ENCODE results near the gene SIVA1. TPM values are rescaled to one million over a fixed set of nuclear protein-coding genes. Genes with fewer than 3 reads are reported as not detected.
A peak's percentile ranks its signal among the peaks of the same experiment; 100 is the strongest.

The SIVA1 gene
- total RNA-seq, 1 donor from 2014 or later, result 117 TPM

DNA sequence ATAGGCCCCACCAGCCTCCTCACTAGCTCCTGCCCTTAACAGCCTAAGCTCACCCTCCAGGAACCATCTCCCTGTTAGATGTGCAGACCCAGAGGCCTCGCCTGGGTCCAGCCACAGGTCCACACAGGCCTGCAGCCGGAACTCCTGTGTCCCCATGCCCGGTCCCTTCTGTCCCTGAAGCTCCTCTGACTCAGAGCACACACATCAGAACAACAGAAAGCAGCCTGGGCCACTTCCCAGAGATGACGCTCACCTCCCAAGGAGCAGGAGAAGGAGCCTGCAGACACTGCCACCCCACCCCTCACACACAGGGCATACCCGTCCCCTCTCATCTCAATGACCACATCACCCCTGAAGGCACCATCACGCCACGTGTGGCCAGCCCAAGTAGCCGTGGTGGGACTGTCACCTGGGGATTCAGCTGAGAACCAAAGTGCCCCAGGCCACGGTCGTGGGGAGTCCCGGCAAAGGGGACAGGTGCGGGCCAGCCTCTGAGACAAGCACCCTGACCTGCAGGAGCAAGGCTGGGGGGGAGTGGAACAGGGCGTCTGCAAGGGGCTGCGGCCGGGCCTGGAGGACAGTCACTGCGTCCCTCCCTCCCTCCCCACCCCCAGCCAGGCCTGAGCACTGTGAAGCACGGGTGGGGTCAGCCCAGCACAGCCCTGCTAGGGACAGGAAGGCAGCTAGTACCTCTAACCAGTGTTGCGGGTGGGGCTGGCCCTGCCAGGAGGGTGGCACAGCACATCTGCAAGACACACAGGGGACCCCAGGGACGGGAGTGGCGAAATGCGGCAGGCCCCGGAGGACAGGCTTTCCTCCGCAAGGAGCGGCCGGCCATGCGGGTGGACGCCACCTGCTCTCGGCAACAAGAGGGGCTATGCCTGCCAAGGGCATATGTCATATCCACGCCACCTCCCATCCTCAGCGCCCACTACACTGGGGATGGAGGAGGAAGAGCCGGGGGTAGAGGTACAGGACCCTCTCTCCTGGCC, 37.1 kb downstream of the SIVA1 start:
- H3K27me3 Mint-ChIP-seq, result no peaks in the 10 kb centered on the region
- no peaks in the 10 kb centered on the region for H3K9me3 Mint-ChIP-seq
- no peak overlapping the region for H3K4me3 Mint-ChIP-seq
- intact Hi-C loops (cut with micrococcal nuclease), result no loop called here
- no peak overlapping the region for H3K27ac Mint-ChIP-seq
- peaks cover 23% of the 10 kb centered on the region for H3K36me3 Mint-ChIP-seq (ENCODE audit: low read depth)
- DNase-seq, result no peak
- peaks cover 24% of the 10 kb centered on the region for H3K4me1 Mint-ChIP-seq

DNA sequence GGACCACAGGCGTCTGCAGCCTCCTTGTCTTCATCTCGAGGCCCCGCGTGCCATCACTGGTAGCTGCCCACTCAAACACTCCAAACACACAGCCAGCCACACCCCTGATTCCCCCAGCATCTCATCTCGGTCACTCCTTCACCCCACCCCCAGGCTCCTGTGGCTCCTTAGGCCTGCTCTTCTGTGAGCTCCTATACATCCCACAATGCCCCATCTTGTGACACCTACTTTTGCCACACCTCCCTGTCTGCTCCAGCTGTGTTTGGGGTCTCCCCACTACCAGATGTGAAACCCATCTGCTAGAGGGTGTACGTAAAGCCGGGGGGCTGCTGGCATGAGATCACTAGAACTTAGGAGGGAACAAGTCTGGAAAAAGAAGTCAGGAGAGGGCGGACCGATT, 38.5 kb downstream of the SIVA1 start:
- Mint-ChIP-seq H3K4me3 (no peak overlapping the region), H3K36me3 (ENCODE audit: low read depth) (peaks cover 23% of the 10 kb centered on the region), H3K4me1 (peaks cover 28% of the 10 kb centered on the region), H3K27me3 (no peaks in the 10 kb centered on the region), H3K9me3 (no peaks in the 10 kb centered on the region), H3K27ac (no peak overlapping the region)
- intact Hi-C loops (cut with micrococcal nuclease), result no loop called here
- DNase-seq, result no peak

DNA sequence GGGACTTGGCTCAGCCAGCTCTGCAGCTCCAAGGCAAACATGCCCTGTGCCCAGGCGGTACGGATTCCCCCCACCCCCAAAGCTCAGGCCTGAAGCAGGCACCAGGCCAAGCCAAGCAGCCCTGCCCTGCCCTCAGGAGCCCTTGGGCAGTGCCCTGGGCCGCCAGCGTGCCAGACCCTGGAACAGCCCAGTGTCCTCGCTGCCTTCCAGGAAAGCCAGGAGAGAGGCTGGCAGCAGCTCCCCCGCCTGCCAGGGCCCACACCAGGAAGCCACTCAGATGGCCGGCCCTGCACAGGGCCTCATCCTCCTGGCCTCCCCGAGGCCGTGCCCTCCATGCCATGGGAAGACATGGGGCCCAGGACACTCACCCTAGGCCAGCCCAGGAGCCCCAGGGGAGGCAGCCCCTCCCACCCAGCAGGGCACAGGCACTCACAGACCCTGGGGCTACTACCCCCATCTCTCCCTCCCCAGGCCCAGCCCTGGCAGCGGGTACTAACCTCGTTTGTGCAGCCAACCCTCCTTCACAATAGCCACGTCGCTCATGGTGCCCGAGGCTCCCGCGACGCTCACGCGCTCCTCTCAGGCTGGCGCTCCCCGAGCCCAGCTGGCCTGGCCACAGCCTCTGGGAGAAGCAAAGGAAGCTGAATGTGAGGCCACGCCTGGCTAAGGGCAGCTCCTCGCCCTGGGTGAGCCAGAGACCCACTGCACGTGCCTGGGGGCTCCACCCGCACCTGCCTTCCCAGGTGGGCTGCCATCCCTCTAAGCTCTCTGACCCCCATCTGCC, 39.3 kb downstream of the SIVA1 start:
- H3K4me3 Mint-ChIP-seq, result no peak overlapping the region
- peaks cover 23% of the 10 kb centered on the region for H3K36me3 Mint-ChIP-seq (ENCODE audit: low read depth)
- DNase-seq, result no peak
- no peak overlapping the region for H3K27ac Mint-ChIP-seq
- intact Hi-C loops (cut with micrococcal nuclease), result no loop called here
- no peaks in the 10 kb centered on the region for H3K27me3 Mint-ChIP-seq
- no peaks in the 10 kb centered on the region for H3K9me3 Mint-ChIP-seq
- H3K4me1 Mint-ChIP-seq, result peaks cover 28% of the 10 kb centered on the region

DNA sequence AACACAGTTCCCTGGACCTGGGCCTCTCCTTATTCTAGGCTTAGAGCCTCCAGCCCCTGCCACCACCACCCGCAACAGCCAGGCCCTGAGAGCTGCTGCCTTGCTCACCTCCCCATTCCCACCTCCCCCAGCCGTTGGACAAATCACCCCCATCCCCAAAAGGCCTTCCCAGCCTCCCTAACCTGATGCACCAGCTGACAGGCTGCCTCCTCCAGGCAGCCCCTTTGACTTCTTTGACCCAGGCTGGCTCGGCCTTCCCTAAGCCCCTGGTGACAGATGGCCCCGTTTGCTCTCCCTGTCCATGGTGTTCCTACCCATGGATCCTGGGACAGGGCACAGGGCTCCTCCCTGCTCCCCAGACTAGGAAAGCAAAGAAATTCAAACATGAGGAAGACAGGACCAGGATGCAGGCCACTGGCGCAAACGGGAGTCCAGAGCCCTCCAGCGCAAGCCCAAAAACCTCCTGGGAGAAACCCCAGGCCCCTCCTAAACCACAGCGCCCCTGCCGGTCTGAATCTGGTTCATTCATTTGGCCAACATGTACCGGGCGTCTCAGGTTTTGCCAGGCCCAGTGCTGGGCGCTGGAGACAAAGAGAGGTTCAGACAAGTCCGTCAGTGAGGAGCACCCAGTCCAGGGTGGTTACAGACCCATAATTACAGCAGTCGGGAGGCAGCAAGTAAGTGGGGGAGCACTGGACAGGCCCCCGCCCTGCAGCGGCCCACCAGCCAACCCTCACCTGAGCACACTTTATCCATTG, 40.2 kb downstream of the SIVA1 start:
- H3K27ac Mint-ChIP-seq, result peak overlapping the region; percentile 60
- peaks cover 23% of the 10 kb centered on the region for H3K36me3 Mint-ChIP-seq (ENCODE audit: low read depth)
- intact Hi-C loops (cut with micrococcal nuclease), result no loop called here
- DNase-seq, result no peak
- H3K4me1 Mint-ChIP-seq, result peaks cover 28% of the 10 kb centered on the region
- no peaks in the 10 kb centered on the region for H3K27me3 Mint-ChIP-seq
- no peaks in the 10 kb centered on the region for H3K9me3 Mint-ChIP-seq
- H3K4me3 Mint-ChIP-seq, result peak overlapping the region; percentile 88

DNA sequence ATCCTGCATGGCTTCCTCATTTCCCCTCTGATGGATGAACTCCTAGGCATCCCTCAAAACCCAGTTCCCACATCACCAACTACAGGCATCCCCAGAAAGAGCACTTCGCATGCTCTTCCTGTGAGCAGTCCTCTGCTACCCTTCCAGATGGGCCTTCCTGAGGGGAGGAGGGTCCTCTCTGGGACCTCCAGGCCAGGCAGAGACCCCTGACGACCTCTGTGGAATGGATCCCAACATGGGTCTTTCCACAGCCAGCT, 40.7 kb downstream of the SIVA1 start:
- Mint-ChIP-seq H3K27me3 (no peaks in the 10 kb centered on the region), H3K4me3 (peak overlapping the region; percentile 88), H3K27ac (no peak overlapping the region), H3K36me3 (ENCODE audit: low read depth) (peaks cover 23% of the 10 kb centered on the region), H3K4me1 (peaks cover 28% of the 10 kb centered on the region), H3K9me3 (no peaks in the 10 kb centered on the region)
- no peak for DNase-seq
- intact Hi-C loops (cut with micrococcal nuclease), result no loop called here

DNA sequence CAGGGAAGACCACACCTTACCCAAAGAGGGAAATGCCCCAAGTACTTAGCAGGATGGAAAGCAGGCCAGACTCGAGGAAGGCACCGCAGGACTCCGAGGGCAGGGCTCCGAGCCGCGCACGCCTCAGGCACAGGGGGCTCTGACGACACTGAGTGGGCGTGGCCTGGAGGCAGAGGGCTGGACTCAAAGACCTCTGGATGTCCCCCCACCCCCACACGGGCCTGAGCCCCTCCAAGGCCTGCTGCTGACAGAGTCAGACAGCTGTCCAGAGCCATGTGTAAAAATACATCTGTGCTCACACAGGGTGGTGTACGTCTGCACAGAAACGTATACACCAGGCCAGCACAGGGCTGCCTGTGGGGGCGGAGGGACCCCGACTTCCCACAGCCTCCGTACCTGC, 41.2 kb downstream of the SIVA1 start:
- peak overlapping the region; percentile 70 for H3K27ac Mint-ChIP-seq
- DNase-seq, result peak; percentile 82

DNA sequence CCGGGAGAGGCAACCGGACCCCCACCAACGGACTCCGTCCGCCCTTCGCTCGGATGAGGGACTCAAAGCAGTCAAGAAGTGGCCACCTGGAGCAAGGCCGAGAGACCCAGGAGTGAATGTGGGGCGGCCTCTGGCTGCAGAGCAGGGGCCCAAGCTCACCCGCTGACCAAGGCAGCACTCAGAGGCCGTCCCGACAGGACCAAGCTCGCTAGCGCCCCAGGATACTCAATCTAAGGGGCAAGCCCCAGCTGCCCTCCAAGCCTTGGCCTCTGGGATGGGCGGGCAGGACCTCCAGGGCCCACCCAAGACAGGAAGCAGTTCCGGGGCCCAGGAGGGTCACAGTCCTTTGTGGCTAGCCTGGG, 41.7 kb downstream of the SIVA1 start:
- H3K36me3 Mint-ChIP-seq (ENCODE audit: low read depth), result peaks cover 21% of the 10 kb centered on the region
- peak overlapping the region; percentile 88 for H3K4me3 Mint-ChIP-seq
- H3K9me3 Mint-ChIP-seq, result no peaks in the 10 kb centered on the region
- peak overlapping the region; percentile 70 for H3K27ac Mint-ChIP-seq
- H3K4me1 Mint-ChIP-seq, result peaks cover 33% of the 10 kb centered on the region
- H3K27me3 Mint-ChIP-seq, result peaks cover 1% of the 10 kb centered on the region
- intact Hi-C loops (cut with micrococcal nuclease), result no loop called here
- DNase-seq, result peak; percentile 78

More for the DNA sequence above, 41.2 kb downstream of the SIVA1 start:
- Mint-ChIP-seq H3K4me1 (peaks cover 28% of the 10 kb centered on the region), H3K4me3 (peak overlapping the region; percentile 88), H3K27me3 (no peaks in the 10 kb centered on the region), H3K9me3 (no peaks in the 10 kb centered on the region), H3K36me3 (ENCODE audit: low read depth) (peaks cover 23% of the 10 kb centered on the region)
- intact Hi-C loops (cut with micrococcal nuclease), result no loop called here

DNA sequence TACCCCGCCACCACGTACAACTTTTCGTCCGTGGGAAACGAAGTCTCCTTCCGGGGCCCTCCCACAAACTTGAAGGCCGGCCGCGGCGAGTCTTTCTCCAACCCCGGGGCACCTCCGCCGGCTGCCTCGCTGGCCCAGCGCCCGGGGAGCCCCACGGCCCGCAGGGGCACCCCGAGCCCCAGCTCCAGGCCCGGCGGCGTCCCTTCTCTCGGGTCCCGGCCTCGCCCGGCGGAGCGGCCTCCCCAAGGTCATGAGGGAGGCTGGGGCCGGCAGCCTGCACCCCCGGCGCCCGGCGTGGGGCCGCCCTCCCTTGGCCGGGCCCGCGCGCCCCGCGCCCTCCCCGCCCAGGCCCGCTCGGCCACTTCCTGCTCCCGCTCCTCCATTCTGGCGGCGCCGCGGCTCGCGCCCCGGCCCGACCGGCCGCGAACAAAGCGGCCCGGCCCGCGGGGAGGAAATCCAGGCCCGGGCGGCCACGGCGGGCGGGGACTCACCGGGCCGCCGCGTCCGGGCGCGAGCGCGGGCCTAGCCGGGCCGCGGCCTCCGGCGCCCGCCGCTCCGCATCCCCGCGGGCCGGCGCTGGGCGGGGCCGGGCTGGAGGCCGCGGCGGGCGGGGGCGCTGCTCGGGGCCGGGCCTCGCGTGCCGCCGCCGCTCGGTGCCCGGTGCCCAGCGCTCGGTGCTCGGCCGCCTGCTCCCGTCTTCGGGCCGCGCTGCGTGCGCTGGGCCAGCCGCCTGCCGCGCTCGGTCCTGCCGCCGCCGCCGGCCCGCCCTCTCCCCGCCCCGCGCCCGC, 42.2 kb downstream of the SIVA1 start, which contains the start of gene AKT1:
Gene AKT1, minus strand, starts transcription at position 756 of the 788 bp plus-strand sequence. CDS start 3,105 bp downstream, outside the sequence.
- Mint-ChIP-seq H3K4me3 (peak within 1 kb of the TSS; percentile 88), H3K36me3 (ENCODE audit: low read depth) (peaks cover 17% of the 10 kb centered on the region), H3K9me3 (no peaks in the 10 kb centered on the region), H3K4me1 (peaks cover 35% of the 10 kb centered on the region), H3K27ac (peak within 1 kb of the TSS; percentile 72), H3K27me3 (peaks cover 1% of the 10 kb centered on the region)
- peak; percentile 85 for DNase-seq
- intact Hi-C loops (cut with micrococcal nuclease), result no loop called here

DNA sequence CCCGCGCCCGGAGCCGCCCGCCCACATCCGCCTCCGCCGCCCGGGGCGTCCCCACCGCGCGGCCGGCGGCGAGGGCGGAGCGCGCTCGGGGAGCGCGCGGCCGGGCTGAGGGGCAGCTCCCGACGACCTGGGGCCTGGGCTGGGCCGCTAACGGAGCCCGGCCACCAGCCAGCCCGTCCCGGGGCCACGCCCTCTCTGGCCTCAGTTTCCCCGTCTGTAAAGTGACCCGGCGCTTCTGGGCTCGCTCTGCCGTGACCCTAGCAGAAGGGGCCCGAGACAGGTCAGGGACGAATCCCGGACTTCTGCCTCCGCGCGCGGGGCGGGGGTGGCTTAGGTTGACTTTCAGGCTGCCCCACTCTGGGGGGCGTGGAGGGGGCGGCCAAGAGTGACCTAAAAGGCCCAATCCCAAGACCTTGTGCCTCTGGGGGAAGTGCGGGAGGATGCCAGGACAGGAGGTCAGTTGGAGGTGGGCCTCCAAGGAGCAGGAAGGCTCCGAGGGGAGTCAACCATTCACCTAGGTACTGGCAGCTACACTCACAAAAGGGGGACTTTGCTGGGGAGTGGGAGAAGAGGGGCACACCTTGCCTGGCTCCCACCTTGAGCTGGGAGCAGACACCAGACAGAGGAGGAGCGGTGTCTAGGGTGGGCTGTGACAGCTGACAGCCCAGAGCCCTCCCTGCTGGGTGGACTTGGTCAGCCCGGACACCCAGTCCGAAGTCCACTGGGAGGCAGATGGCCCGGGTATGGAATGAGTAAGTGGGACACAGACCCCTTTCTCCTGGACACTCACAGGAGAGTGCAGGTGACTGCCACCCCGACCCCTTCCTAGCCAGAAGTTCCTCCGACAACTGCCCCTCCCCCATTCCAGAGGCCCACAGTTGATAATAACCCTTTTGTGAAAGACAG, 43.1 kb downstream of the SIVA1 start:
- peaks cover 33% of the 10 kb centered on the region for H3K4me1 Mint-ChIP-seq
- peak overlapping the region; percentile 73 for H3K4me3 Mint-ChIP-seq
- intact Hi-C loops (cut with micrococcal nuclease), result no loop called here
- peaks cover 12% of the 10 kb centered on the region for H3K36me3 Mint-ChIP-seq (ENCODE audit: low read depth)
- H3K27ac Mint-ChIP-seq, result peak overlapping the region; percentile 72
- peak; percentile 86 for DNase-seq
- no peaks in the 10 kb centered on the region for H3K9me3 Mint-ChIP-seq
- peaks cover 1% of the 10 kb centered on the region for H3K27me3 Mint-ChIP-seq

DNA sequence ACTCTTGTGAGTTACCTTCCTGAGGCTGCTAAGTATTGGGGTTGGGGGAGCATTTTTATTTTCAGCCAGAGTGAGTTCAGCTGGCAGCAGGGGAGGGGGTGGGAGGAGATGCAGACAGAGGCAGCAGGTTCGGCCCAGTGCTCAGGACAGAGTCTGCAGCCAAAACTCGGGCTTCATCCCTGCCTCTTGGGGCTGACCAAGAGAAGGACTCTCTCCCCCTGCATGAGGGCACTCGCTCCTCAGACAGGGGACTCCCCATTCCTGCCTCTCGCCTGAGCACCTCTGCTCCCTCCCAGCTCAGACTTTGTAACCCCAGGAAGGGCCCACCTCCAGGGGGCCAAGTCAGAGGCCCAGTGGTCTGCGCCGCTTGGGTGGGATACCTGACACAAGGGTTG, 43.7 kb downstream of the SIVA1 start:
- DNase-seq, result no peak
- Mint-ChIP-seq H3K27ac (peak overlapping the region; percentile 72), H3K4me3 (no peak overlapping the region), H3K36me3 (ENCODE audit: low read depth) (peaks cover 5% of the 10 kb centered on the region), H3K27me3 (peaks cover 1% of the 10 kb centered on the region), H3K4me1 (peaks cover 33% of the 10 kb centered on the region), H3K9me3 (no peaks in the 10 kb centered on the region)
- intact Hi-C loops (cut with micrococcal nuclease), result no loop called here

DNA sequence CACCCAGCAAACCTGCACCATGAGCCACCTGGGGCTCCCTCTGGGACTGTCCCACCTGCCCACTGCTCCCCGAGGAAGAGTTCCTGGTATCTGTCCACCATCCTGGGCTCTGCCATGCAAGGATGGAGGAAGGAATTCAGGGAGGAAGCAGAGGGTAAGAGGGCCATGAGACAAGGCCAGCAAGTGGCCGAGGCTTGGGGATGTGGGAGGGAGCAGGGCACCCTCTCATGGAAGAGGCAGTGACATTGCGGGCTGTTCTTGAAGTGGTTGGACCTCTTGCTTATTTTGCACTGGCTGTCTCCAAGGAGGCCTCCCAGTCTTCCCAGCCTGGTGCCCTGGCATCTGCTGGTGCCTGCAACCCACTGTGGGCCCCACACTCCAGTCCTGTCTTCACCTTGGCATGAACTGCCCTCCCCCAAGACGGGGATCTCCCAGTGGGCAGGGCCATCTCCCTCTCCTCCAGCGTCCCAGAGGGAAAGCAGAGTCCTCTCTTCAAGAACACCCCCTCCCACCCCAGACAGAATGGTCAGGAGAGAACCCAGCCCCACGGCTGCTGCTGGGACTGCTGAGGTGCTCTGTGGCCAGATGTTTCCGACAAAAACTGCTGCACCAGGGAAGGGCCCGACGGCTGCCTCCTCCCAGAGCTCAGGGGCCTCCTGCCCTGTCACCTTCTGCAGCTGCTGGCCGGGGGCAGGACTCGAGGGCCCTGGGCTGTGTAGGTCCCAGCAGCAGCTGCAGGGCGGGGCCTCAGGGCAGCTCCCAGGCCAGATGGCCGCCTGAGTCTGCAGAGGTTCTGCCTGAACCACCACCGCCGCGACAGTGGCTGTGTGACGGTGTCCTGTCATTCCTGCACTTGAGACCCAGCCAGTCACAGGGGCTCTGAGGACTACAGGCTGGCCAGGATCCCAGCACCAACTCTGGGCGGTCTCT, 44.4 kb downstream of the SIVA1 start:
- intact Hi-C loops (cut with micrococcal nuclease), result no loop called here

More for the DNA sequence above, 44.4 kb downstream of the SIVA1 start:
- Mint-ChIP-seq H3K36me3 (ENCODE audit: low read depth) (peaks cover 5% of the 10 kb centered on the region), H3K4me1 (peaks cover 35% of the 10 kb centered on the region), H3K27ac (no peak overlapping the region), H3K4me3 (peak overlapping the region; percentile 8), H3K9me3 (no peaks in the 10 kb centered on the region), H3K27me3 (peaks cover 1% of the 10 kb centered on the region)
- DNase-seq, result no peak
